Neural cell (in vitro differentiated cells): ENCODE results near the gene C10orf62. TPM values are rescaled to one million over a fixed set of nuclear protein-coding genes. Genes with fewer than 3 reads are reported as not detected.

Experiments used
- H2AFZ ChIP-seq: fragments of 200-600, 300-800 bp; sonication (generic), shearing (Covaris generic); 2 replicates; pipeline ENCODE4 v1.6.0; 2014; ENCODE audit warnings: low read depth, mild to moderate bottlenecking, antibody characterized with exemption, low read length, moderate library complexity
- H3F3A ChIP-seq: fragments of 200-600 bp; shearing (Covaris generic); 2 replicates; pipeline ENCODE4 v1.6.1; 2016; ENCODE audit warnings: mild to moderate bottlenecking, moderate library complexity, mixed read lengths, antibody characterized with exemption, low read length; ENCODE audit not compliant: insufficient read depth, poor library complexity, severe bottlenecking
- H3K27ac ChIP-seq: fragments of 200-600, 300-800 bp; sonication (generic), shearing (Covaris generic); 2 replicates; pipeline ENCODE4 v1.5.1; 2014; ENCODE audit warnings: mild to moderate bottlenecking, low read length, moderate library complexity
- H3K27me3 ChIP-seq: fragments of 300-800, 200-600 bp; sonication (generic), shearing (Covaris generic); 2 replicates; pipeline ENCODE4 v1.6.0; 2014; ENCODE audit warnings: mild to moderate bottlenecking, low read depth, low read length, moderate library complexity; ENCODE audit not compliant: insufficient read depth
- H3K36me3 ChIP-seq: fragments of 300-800, 200-600 bp; sonication (generic), shearing (Covaris generic); 2 replicates; pipeline ENCODE4 v1.5.1; 2014; ENCODE audit warnings: mild to moderate bottlenecking, antibody characterized with exemption, low read length, moderate library complexity; ENCODE audit not compliant: insufficient read depth
- H3K4me2 ChIP-seq: fragments of 300-800, 200-600 bp; sonication (generic), shearing (Covaris generic); 2 replicates; pipeline ENCODE4 v1.6.0; 2014; ENCODE audit warnings: mild to moderate bottlenecking, low read length
- H3K4me3 ChIP-seq: fragments of 300-800, 200-600 bp; sonication (generic), shearing (Covaris generic); 2 replicates; pipeline ENCODE4 v1.5.1; 2014; ENCODE audit warnings: mild to moderate bottlenecking, low read length, moderate library complexity
- H3K79me2 ChIP-seq: fragments of 200-600 bp; shearing (Covaris generic); replicated peaks from 2 replicates; pipeline ENCODE4 v1.6.0; 2014; ENCODE audit warnings: mild to moderate bottlenecking, low read length, moderate library complexity; ENCODE audit not compliant: insufficient read depth
- H3K9ac ChIP-seq: fragments of 300-800, 200-600 bp; sonication (generic), shearing (Covaris generic); 2 replicates; pipeline ENCODE4 v1.6.1; 2016; ENCODE audit warnings: mild to moderate bottlenecking, low read length, mixed read lengths
- H3K9me2 ChIP-seq: fragments of 200-600 bp; shearing (Covaris generic); 2 replicates; pipeline ENCODE4 v1.6.1; 2016; ENCODE audit warnings: mild to moderate bottlenecking, low read length, mixed read lengths; ENCODE audit not compliant: insufficient read depth
- H3K9me3 ChIP-seq: fragments of 200-600, 300-800 bp; sonication (generic), shearing (Covaris generic); 2 replicates; pipeline ENCODE4 v1.6.1; 2016; ENCODE audit warnings: mild to moderate bottlenecking, mixed run types, low read length, moderate library complexity, mixed read lengths
- H4K20me1 ChIP-seq: fragments of 200-600 bp; shearing (Covaris generic); 2 replicates; pipeline ENCODE4 v1.6.1; 2016; ENCODE audit warnings: mild to moderate bottlenecking, mixed run types; ENCODE audit not compliant: insufficient read depth
- EP300 ChIP-seq: fragments of 450-650 bp; conservative IDR thresholded peaks from 2 replicates; pipeline ENCODE4 v1.6.1; 2014; ENCODE audit warnings: antibody characterized with exemption, mild to moderate bottlenecking, moderate library complexity; ENCODE audit not compliant: poor library complexity, severe bottlenecking
- EZH2 ChIP-seq: fragments of 200-600, 300-800 bp; shearing (Covaris generic), sonication (generic); IDR thresholded peaks from 2 replicates; pipeline ENCODE4 v1.6.1; 2014; ENCODE audit warnings: antibody characterized with exemption, low read length, borderline replicate concordance, mild to moderate bottlenecking; ENCODE audit not compliant: insufficient read depth, poor library complexity, severe bottlenecking
- MXI1 ChIP-seq: fragments of 450-650 bp; conservative IDR thresholded peaks from 2 replicates; pipeline ENCODE4 v1.6.1; 2014; ENCODE audit warnings: antibody characterized with exemption, mild to moderate bottlenecking; ENCODE audit not compliant: poor library complexity, severe bottlenecking
- POLR2AphosphoS5 ChIP-seq: IDR thresholded peaks from 2 replicates; pipeline ENCODE4 v1.6.1; 2012
- RAD21 ChIP-seq: fragments of 450-650 bp; conservative IDR thresholded peaks from 2 replicates; pipeline ENCODE4 v1.6.1; 2014; ENCODE audit warnings: antibody characterized with exemption, mild to moderate bottlenecking, moderate library complexity
- SMC3 ChIP-seq: fragments of 450-650 bp; conservative IDR thresholded peaks from 2 replicates; pipeline ENCODE4 v1.6.1; 2014; ENCODE audit warnings: antibody characterized with exemption, mild to moderate bottlenecking, moderate library complexity; ENCODE audit not compliant: poor library complexity
- TAF1 ChIP-seq: IDR thresholded peaks from 2 replicates; pipeline ENCODE4 v1.6.1; 2012; ENCODE audit warnings: low read depth
- polyA plus RNA-seq: library from polyadenylated mRNA; depleted of rRNA; stranded (reverse); fragments of >200 nt; gene quantifications from 2 replicates; pipeline ENCODE4 v1.2.3, GENCODE V29; 2014
- TF ChIP-seq, protein P1 (sequence below): fragments of 450-650 bp; IDR thresholded peaks from 2 replicates; pipeline ENCODE4 v1.5.1; 2014; ENCODE audit warnings: antibody characterized with exemption, mild to moderate bottlenecking, moderate library complexity; ENCODE audit not compliant: poor library complexity, severe bottlenecking
- TF ChIP-seq, protein P2 (sequence below): IDR thresholded peaks from 2 replicates; pipeline ENCODE4 v1.6.1; 2012; ENCODE audit warnings: borderline replicate concordance

The C10orf62 gene
- polyA plus RNA-seq, 1 donor from 2014 or later, result not detected

DNA sequence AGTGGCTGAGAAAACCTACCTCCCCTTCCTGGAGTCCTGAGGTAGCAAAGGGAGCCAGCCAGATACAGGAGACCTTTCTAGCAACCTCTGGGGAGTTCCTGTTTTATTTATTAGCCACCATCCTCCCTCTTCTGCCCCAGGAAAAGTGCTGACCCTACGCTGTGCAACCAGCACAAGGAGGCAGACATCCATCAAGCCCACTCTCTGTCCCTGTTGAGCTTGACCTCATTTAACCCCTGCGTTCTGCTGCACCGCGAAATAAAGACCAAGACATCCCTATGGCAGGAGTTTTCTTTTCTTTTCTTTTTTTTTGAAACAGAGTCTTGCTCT is 42.3 kb upstream of the C10orf62 start:
- no peaks in the 10 kb centered on the region for H3K79me2 ChIP-seq
- no peaks in the 10 kb centered on the region for H3K36me3 ChIP-seq
- no peak for TF ChIP-seq EP300
- no peak for TF ChIP-seq EZH2
- no peak for TF ChIP-seq RAD21
- no peak for TF ChIP-seq MXI1
- TF ChIP-seq, protein P1, sequence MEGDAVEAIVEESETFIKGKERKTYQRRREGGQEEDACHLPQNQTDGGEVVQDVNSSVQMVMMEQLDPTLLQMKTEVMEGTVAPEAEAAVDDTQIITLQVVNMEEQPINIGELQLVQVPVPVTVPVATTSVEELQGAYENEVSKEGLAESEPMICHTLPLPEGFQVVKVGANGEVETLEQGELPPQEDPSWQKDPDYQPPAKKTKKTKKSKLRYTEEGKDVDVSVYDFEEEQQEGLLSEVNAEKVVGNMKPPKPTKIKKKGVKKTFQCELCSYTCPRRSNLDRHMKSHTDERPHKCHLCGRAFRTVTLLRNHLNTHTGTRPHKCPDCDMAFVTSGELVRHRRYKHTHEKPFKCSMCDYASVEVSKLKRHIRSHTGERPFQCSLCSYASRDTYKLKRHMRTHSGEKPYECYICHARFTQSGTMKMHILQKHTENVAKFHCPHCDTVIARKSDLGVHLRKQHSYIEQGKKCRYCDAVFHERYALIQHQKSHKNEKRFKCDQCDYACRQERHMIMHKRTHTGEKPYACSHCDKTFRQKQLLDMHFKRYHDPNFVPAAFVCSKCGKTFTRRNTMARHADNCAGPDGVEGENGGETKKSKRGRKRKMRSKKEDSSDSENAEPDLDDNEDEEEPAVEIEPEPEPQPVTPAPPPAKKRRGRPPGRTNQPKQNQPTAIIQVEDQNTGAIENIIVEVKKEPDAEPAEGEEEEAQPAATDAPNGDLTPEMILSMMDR, result no peak
- TF ChIP-seq, protein P2, sequence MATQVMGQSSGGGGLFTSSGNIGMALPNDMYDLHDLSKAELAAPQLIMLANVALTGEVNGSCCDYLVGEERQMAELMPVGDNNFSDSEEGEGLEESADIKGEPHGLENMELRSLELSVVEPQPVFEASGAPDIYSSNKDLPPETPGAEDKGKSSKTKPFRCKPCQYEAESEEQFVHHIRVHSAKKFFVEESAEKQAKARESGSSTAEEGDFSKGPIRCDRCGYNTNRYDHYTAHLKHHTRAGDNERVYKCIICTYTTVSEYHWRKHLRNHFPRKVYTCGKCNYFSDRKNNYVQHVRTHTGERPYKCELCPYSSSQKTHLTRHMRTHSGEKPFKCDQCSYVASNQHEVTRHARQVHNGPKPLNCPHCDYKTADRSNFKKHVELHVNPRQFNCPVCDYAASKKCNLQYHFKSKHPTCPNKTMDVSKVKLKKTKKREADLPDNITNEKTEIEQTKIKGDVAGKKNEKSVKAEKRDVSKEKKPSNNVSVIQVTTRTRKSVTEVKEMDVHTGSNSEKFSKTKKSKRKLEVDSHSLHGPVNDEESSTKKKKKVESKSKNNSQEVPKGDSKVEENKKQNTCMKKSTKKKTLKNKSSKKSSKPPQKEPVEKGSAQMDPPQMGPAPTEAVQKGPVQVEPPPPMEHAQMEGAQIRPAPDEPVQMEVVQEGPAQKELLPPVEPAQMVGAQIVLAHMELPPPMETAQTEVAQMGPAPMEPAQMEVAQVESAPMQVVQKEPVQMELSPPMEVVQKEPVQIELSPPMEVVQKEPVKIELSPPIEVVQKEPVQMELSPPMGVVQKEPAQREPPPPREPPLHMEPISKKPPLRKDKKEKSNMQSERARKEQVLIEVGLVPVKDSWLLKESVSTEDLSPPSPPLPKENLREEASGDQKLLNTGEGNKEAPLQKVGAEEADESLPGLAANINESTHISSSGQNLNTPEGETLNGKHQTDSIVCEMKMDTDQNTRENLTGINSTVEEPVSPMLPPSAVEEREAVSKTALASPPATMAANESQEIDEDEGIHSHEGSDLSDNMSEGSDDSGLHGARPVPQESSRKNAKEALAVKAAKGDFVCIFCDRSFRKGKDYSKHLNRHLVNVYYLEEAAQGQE, result no peak
- no peak for TF ChIP-seq POLR2AphosphoS5
- TF ChIP-seq TAF1, result no peak
- no peak for TF ChIP-seq SMC3
- H3K9me3 ChIP-seq, result no peaks in the 10 kb centered on the region
- no peaks in the 10 kb centered on the region for H4K20me1 ChIP-seq
- no peak overlapping the region for H3K4me3 ChIP-seq
- no peak overlapping the region for H3K9ac ChIP-seq
- H3K27me3 ChIP-seq, result no peaks in the 10 kb centered on the region
- H2AFZ ChIP-seq, result no peak overlapping the region
- H3F3A ChIP-seq, result no peaks in the 10 kb centered on the region
- H3K9me2 ChIP-seq, result no peaks in the 10 kb centered on the region
- no peak overlapping the region for H3K27ac ChIP-seq
- no peak overlapping the region for H3K4me2 ChIP-seq

DNA sequence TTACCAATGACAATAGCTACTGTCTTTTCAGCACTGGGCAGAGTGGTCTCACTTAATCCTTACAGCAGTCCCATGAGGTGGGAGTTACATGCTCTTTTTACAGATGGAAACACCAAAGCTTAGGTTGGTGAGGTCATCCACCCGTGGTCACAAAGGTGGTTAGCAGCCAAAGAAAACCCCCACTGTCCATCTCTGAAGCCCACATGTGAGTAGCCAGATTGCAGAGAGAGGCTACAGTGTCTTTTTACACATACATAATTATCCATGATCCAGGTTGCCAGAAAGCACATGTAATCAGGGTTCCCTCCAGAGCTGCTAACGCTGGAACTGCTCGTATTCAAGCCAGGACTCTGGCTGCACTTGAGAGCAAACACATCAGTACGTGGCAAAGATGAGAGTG is 41.6 kb upstream of the C10orf62 start:
- Histone ChIP-seq H3K27ac (no peak overlapping the region), H4K20me1 (no peaks in the 10 kb centered on the region), H3K9me3 (no peaks in the 10 kb centered on the region), H2AFZ (no peak overlapping the region), H3K4me2 (no peak overlapping the region), H3K4me3 (no peak overlapping the region), H3K27me3 (no peaks in the 10 kb centered on the region), H3K9ac (no peak overlapping the region), H3F3A (no peaks in the 10 kb centered on the region), H3K79me2 (no peaks in the 10 kb centered on the region), H3K36me3 (no peaks in the 10 kb centered on the region), H3K9me2 (no peaks in the 10 kb centered on the region)
- TF ChIP-seq EP300 (no peak), SMC3 (no peak), POLR2AphosphoS5 (no peak), MXI1 (no peak), EZH2 (no peak), TAF1 (no peak), RAD21 (no peak)
- TF ChIP-seq, protein P1, result no peak
- TF ChIP-seq, protein P2, result no peak
